ENCODE measurements around the gene SCUBE1.

Gene SCUBE1

DNA sequence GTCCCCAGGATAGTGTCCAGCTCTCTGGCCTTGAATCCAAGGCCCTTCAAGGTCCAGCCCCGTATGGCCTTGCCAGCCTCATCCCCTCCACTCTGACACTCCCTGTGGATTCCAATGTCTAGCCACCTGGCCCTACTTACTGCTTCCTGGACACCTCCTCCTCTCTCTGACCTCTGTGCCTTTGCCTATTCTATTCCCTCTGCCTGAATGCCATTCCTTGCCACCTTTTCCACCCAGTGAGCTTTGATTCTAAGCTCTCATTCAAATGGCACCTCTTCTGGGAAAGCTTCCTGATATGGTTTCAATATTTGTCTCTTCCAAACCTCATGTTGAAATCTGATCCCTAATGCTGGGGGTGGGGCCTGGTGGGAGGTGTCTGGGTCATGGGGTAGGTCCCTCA is 124.4 kb downstream of the SCUBE1 start:
- TF ChIP-seq EZH2 (IDR thresholded peaks at IDR 0.05; ENCODE audit: borderline replicate concordance, low read length): no peak
- TF ChIP-seq, protein P1, sequence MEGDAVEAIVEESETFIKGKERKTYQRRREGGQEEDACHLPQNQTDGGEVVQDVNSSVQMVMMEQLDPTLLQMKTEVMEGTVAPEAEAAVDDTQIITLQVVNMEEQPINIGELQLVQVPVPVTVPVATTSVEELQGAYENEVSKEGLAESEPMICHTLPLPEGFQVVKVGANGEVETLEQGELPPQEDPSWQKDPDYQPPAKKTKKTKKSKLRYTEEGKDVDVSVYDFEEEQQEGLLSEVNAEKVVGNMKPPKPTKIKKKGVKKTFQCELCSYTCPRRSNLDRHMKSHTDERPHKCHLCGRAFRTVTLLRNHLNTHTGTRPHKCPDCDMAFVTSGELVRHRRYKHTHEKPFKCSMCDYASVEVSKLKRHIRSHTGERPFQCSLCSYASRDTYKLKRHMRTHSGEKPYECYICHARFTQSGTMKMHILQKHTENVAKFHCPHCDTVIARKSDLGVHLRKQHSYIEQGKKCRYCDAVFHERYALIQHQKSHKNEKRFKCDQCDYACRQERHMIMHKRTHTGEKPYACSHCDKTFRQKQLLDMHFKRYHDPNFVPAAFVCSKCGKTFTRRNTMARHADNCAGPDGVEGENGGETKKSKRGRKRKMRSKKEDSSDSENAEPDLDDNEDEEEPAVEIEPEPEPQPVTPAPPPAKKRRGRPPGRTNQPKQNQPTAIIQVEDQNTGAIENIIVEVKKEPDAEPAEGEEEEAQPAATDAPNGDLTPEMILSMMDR (IDR thresholded peaks at IDR 0.05; ENCODE audit: low read length): no peak
- H3K9me3 ChIP-seq (ENCODE audit: low read length): no peaks in the 10 kb centered on the region
- no peaks in the 10 kb centered on the region for H3K79me2 ChIP-seq (ENCODE audit: insufficient read depth, low read length)
- H3K9me2 ChIP-seq (ENCODE audit: low read depth, low read length): no peaks in the 10 kb centered on the region
- H4K20me1 ChIP-seq (ENCODE audit: insufficient read depth, low read length): no peaks in the 10 kb centered on the region
- H3K4me1 ChIP-seq (ENCODE audit: insufficient read depth, low read length, severe bottlenecking): no peaks in the 10 kb centered on the region
- no peaks in the 10 kb centered on the region for H3K36me3 ChIP-seq (ENCODE audit: insufficient read depth, low read length)
- H3K4me3 ChIP-seq (ENCODE audit: low read depth, low read length, poor library complexity, severe bottlenecking): no peak overlapping the region
- no peak overlapping the region for H3K9ac ChIP-seq (ENCODE audit: low read length)
- peaks cover 12% of the 10 kb centered on the region for H3K27me3 ChIP-seq (ENCODE audit: insufficient read depth, low read length)
- no peak overlapping the region for H3K27ac ChIP-seq (ENCODE audit: low read depth, low read length, poor library complexity, severe bottlenecking)
- no peak overlapping the region for H2AFZ ChIP-seq (ENCODE audit: low read length)
- H3K4me2 ChIP-seq (ENCODE audit: low read length): no peak overlapping the region
- H3F3A ChIP-seq (ENCODE audit: insufficient read depth, low read length): no peaks in the 10 kb centered on the region

GRCh38 chr22:43217285-43218030 is 125.7 kb downstream of the SCUBE1 start:
- Histone ChIP-seq H4K20me1 (ENCODE audit: insufficient read depth, low read length) (no peaks in the 10 kb centered on the region), H3K4me2 (ENCODE audit: low read length) (no peak overlapping the region), H3K79me2 (ENCODE audit: insufficient read depth, low read length) (no peaks in the 10 kb centered on the region), H3K4me1 (ENCODE audit: insufficient read depth, low read length, severe bottlenecking) (no peaks in the 10 kb centered on the region), H3K9me3 (ENCODE audit: low read length) (no peaks in the 10 kb centered on the region), H3K4me3 (ENCODE audit: low read depth, low read length, poor library complexity, severe bottlenecking) (no peak overlapping the region), H3K9me2 (ENCODE audit: low read depth, low read length) (no peaks in the 10 kb centered on the region), H3F3A (ENCODE audit: insufficient read depth, low read length) (no peaks in the 10 kb centered on the region), H3K9ac (ENCODE audit: low read length) (no peak overlapping the region), H3K36me3 (ENCODE audit: insufficient read depth, low read length) (no peaks in the 10 kb centered on the region), H3K27me3 (ENCODE audit: insufficient read depth, low read length) (peaks cover 12% of the 10 kb centered on the region; the same call in 1 of the 2 replicates), H2AFZ (ENCODE audit: low read length) (no peak overlapping the region), H3K27ac (ENCODE audit: low read depth, low read length, poor library complexity, severe bottlenecking) (no peak overlapping the region)
- TF ChIP-seq EZH2 (IDR thresholded peaks at IDR 0.05; ENCODE audit: borderline replicate concordance, low read length): no peak
- TF ChIP-seq, protein P1 (IDR thresholded peaks at IDR 0.05; ENCODE audit: low read length): no peak

- no peak overlapping the region for H3K4me2 ChIP-seq (ENCODE audit: low read length)
- H3K9ac ChIP-seq (ENCODE audit: low read length): no peak overlapping the region
- H3K36me3 ChIP-seq (ENCODE audit: insufficient read depth, low read length): no peaks in the 10 kb centered on the region
- no peak overlapping the region for H3K4me3 ChIP-seq (ENCODE audit: low read depth, low read length, poor library complexity, severe bottlenecking)
- no peaks in the 10 kb centered on the region for H3F3A ChIP-seq (ENCODE audit: insufficient read depth, low read length)
- H3K27me3 ChIP-seq (ENCODE audit: insufficient read depth, low read length): peaks cover 12% of the 10 kb centered on the region; the same call in 1 of the 2 replicates
- no peak overlapping the region for H3K27ac ChIP-seq (ENCODE audit: low read depth, low read length, poor library complexity, severe bottlenecking)
- no peak for TF ChIP-seq EZH2 (IDR thresholded peaks at IDR 0.05; ENCODE audit: borderline replicate concordance, low read length)
- H2AFZ ChIP-seq (ENCODE audit: low read length): no peak overlapping the region
- H3K9me3 ChIP-seq (ENCODE audit: low read length): no peaks in the 10 kb centered on the region
- no peaks in the 10 kb centered on the region for H4K20me1 ChIP-seq (ENCODE audit: insufficient read depth, low read length)
- H3K4me1 ChIP-seq (ENCODE audit: insufficient read depth, low read length, severe bottlenecking): no peaks in the 10 kb centered on the region
- no peaks in the 10 kb centered on the region for H3K9me2 ChIP-seq (ENCODE audit: low read depth, low read length)
- no peaks in the 10 kb centered on the region for H3K79me2 ChIP-seq (ENCODE audit: insufficient read depth, low read length)
Measured at GRCh38 chr22:43216738-43217137, 126.4 kb downstream of the SCUBE1 start.

GRCh38 chr22:43213962-43214361 is 129.2 kb downstream of the SCUBE1 start:
- TF ChIP-seq EZH2 (IDR thresholded peaks at IDR 0.05; ENCODE audit: borderline replicate concordance, low read length): no peak
- TF ChIP-seq, protein P1 (IDR thresholded peaks at IDR 0.05; ENCODE audit: low read length): no peak
- H3K36me3 ChIP-seq (ENCODE audit: insufficient read depth, low read length): no peaks in the 10 kb centered on the region
- no peaks in the 10 kb centered on the region for H4K20me1 ChIP-seq (ENCODE audit: insufficient read depth, low read length)
- no peak overlapping the region for H3K27ac ChIP-seq (ENCODE audit: low read depth, low read length, poor library complexity, severe bottlenecking)
- no peaks in the 10 kb centered on the region for H3K9me3 ChIP-seq (ENCODE audit: low read length)
- H3K4me3 ChIP-seq (ENCODE audit: low read depth, low read length, poor library complexity, severe bottlenecking): no peak overlapping the region
- H3K27me3 ChIP-seq (ENCODE audit: insufficient read depth, low read length): peaks cover 17% of the 10 kb centered on the region; the same call in 1 of the 2 replicates
- H3K9me2 ChIP-seq (ENCODE audit: low read depth, low read length): no peaks in the 10 kb centered on the region
- no peak overlapping the region for H3K4me2 ChIP-seq (ENCODE audit: low read length)
- H2AFZ ChIP-seq (ENCODE audit: low read length): no peak overlapping the region
- no peaks in the 10 kb centered on the region for H3K79me2 ChIP-seq (ENCODE audit: insufficient read depth, low read length)
- H3K4me1 ChIP-seq (ENCODE audit: insufficient read depth, low read length, severe bottlenecking): no peaks in the 10 kb centered on the region
- H3F3A ChIP-seq (ENCODE audit: insufficient read depth, low read length): no peaks in the 10 kb centered on the region
- no peak overlapping the region for H3K9ac ChIP-seq (ENCODE audit: low read length)

Measured in OCI-LY1 (cell line).